HepG2 (cell line): ENCODE data around the gene ALDOA. TPM values are rescaled to one million over a fixed set of nuclear protein-coding genes. Genes with fewer than 3 reads are reported as not detected.

Source experiments
- GTF3A ChIP-seq: sonication (generic); formaldehyde crosslinking; conservative IDR thresholded peaks from 2 replicates; pipeline ENCODE4 v1.4.0; 2020; ENCODE audit warnings: mild to moderate bottlenecking, missing genetic modification reagents
- HDAC2 ChIP-seq: sonication (generic); formaldehyde crosslinking; IDR thresholded peaks from 2 replicates; pipeline ENCODE4 v1.4.0; 2020; ENCODE audit warnings: missing genetic modification reagents
- HNF4G ChIP-seq, 2 experiments: sonication (generic) in 1 of 2; formaldehyde crosslinking in 1 of 2; IDR thresholded peaks; 2 replicates each; pipeline versions ENCODE4 v1.4.0 to v1.6.1; 2011 to 2020; ENCODE audit warnings: borderline replicate concordance in 2 of 2, low read depth in 2 of 2, mild to moderate bottlenecking in 2 of 2, low read length in 1 of 2, missing genetic modification reagents in 1 of 2, moderate library complexity in 1 of 2
- MBD4 ChIP-seq: IDR thresholded peaks from 2 replicates; pipeline ENCODE4 v1.6.1; 2012; ENCODE audit warnings: low read length, inconsistent platforms, borderline replicate concordance
- PAX8 ChIP-seq: sonication (generic); formaldehyde crosslinking; IDR thresholded peaks from 2 replicates; pipeline ENCODE4 v1.8.0; 2022; ENCODE audit warnings: mild to moderate bottlenecking, missing genetic modification reagents, borderline replicate concordance
- RBAK ChIP-seq: sonication (generic); formaldehyde crosslinking; IDR thresholded peaks from 2 replicates; pipeline ENCODE4 v1.5.1; 2020; ENCODE audit warnings: mild to moderate bottlenecking, missing genetic modification reagents
- RXRA ChIP-seq: sonication (generic); formaldehyde crosslinking; IDR thresholded peaks from 2 replicates; pipeline ENCODE4 v1.5.1; 2020; ENCODE audit warnings: missing genetic modification reagents
- RXRB ChIP-seq: IDR thresholded peaks from 2 replicates; pipeline ENCODE4 v1.6.1; 2016; ENCODE audit warnings: borderline replicate concordance, missing genetic modification reagents, missing compliant biosample characterization
- SMAD3 ChIP-seq: sonication (generic); formaldehyde crosslinking; IDR thresholded peaks from 2 replicates; pipeline ENCODE4 v1.4.0; 2020; ENCODE audit warnings: missing genetic modification reagents
- SP140L ChIP-seq: sonication (generic); formaldehyde crosslinking; IDR thresholded peaks from 2 replicates; pipeline ENCODE4 v1.4.0; 2020; ENCODE audit warnings: missing genetic modification reagents, borderline replicate concordance
- SRF ChIP-seq: IDR thresholded peaks from 2 replicates; pipeline ENCODE4 v1.6.1; 2011; ENCODE audit warnings: mild to moderate bottlenecking, low read depth, low read length, moderate library complexity
- ZNF101 ChIP-seq: sonication (generic); formaldehyde crosslinking; IDR thresholded peaks from 2 replicates; pipeline ENCODE4 v1.4.0; 2020; ENCODE audit warnings: mild to moderate bottlenecking, low read depth, missing genetic modification reagents, borderline replicate concordance
- ZNF207 ChIP-seq: fragments of 450-650 bp; IDR thresholded peaks from 2 replicates; pipeline ENCODE4 v1.6.1; 2016; ENCODE audit warnings: antibody characterized with exemption, borderline replicate concordance
- ZNF296 ChIP-seq: sonication (generic); formaldehyde crosslinking; conservative IDR thresholded peaks from 2 replicates; pipeline ENCODE4 v1.5.0; 2020; ENCODE audit warnings: mild to moderate bottlenecking, missing genetic modification reagents
- ZNF343 ChIP-seq: sonication (generic); formaldehyde crosslinking; IDR thresholded peaks from 2 replicates; pipeline ENCODE4 v1.4.0; 2020; ENCODE audit warnings: mild to moderate bottlenecking, missing genetic modification reagents
- ZNF619 ChIP-seq: sonication (generic); formaldehyde crosslinking; IDR thresholded peaks from 2 replicates; pipeline ENCODE4 v1.4.0; 2020; ENCODE audit warnings: mild to moderate bottlenecking, missing genetic modification reagents
- ZNF766 ChIP-seq: sonication (generic); formaldehyde crosslinking; IDR thresholded peaks from 2 replicates; pipeline ENCODE4 v1.5.0; 2020; ENCODE audit warnings: missing genetic modification reagents, borderline replicate concordance
- polyA plus RNA-seq, 8 experiments: library from polyadenylated mRNA; depleted of rRNA in 3 of 8; stranded (reverse) in 7 of 8; unstranded in 1 of 8; fragments of >200 nt; fragmentation: Illumina TruSeq in 4 of 8; extraction: Trizol in 4 of 8; gene quantifications; 2 replicates each; pipeline versions ENCODE4 v1.2.1 to v1.2.3, GENCODE V29; 2011 to 2016; ENCODE audit warnings: low read depth in 4 of 8, missing spikeins in 1 of 8, mixed read lengths in 1 of 8; ENCODE audit not compliant: insufficient read depth in 1 of 8
- total RNA-seq, 5 experiments: library from RNA; depleted of rRNA; stranded (reverse); fragments of >200 nt; fragmentation: Illumina TruSeq; extraction: Trizol; gene quantifications; 2 replicates each; pipeline ENCODE4 v1.2.3, GENCODE V29; 2016; ENCODE audit warnings: low read depth in 1 of 5
- TF ChIP-seq, protein P1 (sequence below): sonication (generic); formaldehyde crosslinking; IDR thresholded peaks from 2 replicates; pipeline ENCODE4 v1.5.0; 2020; ENCODE audit warnings: mild to moderate bottlenecking, missing genetic modification reagents, borderline replicate concordance
- TF ChIP-seq, protein P2 (sequence below): sonication (generic); formaldehyde crosslinking; IDR thresholded peaks from 2 replicates; pipeline ENCODE4 v1.5.0; 2020; ENCODE audit warnings: missing genetic modification reagents

The ALDOA gene
- total and polyA plus RNA-seq, 2 of the 13 experiments (the other 11 are each of a cell fraction or from before 2014, with no cell fraction given), result 925 to 1,884 TPM

DNA sequence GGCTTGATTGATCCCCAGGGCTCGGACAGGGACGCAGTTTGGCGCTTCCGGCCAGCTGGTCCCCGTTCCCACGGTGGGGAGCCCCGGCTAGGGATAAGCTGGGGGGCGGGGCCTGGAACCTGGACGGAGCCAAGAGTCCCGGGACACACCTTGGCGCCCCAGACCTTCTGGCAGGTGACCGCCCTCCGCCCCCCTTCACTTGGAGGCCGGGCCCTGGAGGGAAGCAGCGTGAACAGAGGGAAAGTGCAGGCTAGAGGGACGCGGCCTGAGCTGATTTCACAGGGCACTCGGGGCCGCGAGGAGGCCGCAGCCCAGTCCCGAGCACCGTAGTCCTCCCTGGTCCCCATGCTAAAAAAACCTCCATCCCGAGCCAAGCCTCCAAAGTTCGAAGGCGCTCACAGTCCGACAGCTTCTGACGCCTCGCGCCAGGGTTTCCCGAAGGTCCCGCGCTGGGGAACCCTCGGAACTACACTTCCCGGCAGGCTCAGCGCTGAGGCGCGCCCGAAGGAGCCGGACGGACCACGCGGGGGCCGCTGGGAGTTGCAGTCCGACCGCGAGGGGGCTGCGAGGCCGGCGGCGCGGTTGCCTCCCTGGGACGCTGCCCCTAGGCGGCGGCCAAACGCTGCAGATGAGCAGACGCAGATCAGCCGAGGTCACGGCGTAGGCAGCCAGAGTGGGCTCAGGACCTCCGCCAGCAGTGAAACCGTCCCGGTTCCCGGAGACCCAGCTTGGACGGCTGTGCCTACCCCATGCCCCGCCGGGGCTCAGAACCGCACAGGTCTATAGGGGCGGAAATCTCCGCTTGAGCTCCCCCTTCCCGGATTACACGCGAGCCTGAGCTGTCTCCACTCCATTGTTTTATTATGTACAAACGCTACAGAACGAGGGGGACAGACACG lies 26.2 kb downstream of the ALDOA start, which contains the start of gene TBX6 (continued):
- TF ChIP-seq SRF, result 0 out of 2 replicates have a peak, but pooled peaks have one; percentile 32
- peak; percentile 88 for TF ChIP-seq SMAD3 (CRISPR knock-in tag)
- no peak; the same call in 1 of the 2 replicates for TF ChIP-seq ZNF343
- TF ChIP-seq ZNF766 (CRISPR knock-in tag), result peak; percentile 78; the same call in 1 of the 2 replicates
- no peak for TF ChIP-seq ZNF101 (CRISPR knock-in tag)
- peak; percentile 44; the same call in 1 of the 2 replicates for TF ChIP-seq HNF4G (IDR thresholded peaks at IDR 0.05; ENCODE audit: borderline replicate concordance, low read depth, low read length)
- TF ChIP-seq HNF4G (CRISPR knock-in tag; IDR thresholded peaks at IDR 0.05; ENCODE audit: borderline replicate concordance, low read depth), result no peak
- TF ChIP-seq ZNF296 (CRISPR knock-in tag), result peak; percentile 77; the same call in 1 of the 2 replicates
- TF ChIP-seq HDAC2 (CRISPR knock-in tag), result no peak; the same call in none of the 2 replicates
- no peak for TF ChIP-seq MBD4
- TF ChIP-seq SP140L, result no peak
- TF ChIP-seq, protein P1, sequence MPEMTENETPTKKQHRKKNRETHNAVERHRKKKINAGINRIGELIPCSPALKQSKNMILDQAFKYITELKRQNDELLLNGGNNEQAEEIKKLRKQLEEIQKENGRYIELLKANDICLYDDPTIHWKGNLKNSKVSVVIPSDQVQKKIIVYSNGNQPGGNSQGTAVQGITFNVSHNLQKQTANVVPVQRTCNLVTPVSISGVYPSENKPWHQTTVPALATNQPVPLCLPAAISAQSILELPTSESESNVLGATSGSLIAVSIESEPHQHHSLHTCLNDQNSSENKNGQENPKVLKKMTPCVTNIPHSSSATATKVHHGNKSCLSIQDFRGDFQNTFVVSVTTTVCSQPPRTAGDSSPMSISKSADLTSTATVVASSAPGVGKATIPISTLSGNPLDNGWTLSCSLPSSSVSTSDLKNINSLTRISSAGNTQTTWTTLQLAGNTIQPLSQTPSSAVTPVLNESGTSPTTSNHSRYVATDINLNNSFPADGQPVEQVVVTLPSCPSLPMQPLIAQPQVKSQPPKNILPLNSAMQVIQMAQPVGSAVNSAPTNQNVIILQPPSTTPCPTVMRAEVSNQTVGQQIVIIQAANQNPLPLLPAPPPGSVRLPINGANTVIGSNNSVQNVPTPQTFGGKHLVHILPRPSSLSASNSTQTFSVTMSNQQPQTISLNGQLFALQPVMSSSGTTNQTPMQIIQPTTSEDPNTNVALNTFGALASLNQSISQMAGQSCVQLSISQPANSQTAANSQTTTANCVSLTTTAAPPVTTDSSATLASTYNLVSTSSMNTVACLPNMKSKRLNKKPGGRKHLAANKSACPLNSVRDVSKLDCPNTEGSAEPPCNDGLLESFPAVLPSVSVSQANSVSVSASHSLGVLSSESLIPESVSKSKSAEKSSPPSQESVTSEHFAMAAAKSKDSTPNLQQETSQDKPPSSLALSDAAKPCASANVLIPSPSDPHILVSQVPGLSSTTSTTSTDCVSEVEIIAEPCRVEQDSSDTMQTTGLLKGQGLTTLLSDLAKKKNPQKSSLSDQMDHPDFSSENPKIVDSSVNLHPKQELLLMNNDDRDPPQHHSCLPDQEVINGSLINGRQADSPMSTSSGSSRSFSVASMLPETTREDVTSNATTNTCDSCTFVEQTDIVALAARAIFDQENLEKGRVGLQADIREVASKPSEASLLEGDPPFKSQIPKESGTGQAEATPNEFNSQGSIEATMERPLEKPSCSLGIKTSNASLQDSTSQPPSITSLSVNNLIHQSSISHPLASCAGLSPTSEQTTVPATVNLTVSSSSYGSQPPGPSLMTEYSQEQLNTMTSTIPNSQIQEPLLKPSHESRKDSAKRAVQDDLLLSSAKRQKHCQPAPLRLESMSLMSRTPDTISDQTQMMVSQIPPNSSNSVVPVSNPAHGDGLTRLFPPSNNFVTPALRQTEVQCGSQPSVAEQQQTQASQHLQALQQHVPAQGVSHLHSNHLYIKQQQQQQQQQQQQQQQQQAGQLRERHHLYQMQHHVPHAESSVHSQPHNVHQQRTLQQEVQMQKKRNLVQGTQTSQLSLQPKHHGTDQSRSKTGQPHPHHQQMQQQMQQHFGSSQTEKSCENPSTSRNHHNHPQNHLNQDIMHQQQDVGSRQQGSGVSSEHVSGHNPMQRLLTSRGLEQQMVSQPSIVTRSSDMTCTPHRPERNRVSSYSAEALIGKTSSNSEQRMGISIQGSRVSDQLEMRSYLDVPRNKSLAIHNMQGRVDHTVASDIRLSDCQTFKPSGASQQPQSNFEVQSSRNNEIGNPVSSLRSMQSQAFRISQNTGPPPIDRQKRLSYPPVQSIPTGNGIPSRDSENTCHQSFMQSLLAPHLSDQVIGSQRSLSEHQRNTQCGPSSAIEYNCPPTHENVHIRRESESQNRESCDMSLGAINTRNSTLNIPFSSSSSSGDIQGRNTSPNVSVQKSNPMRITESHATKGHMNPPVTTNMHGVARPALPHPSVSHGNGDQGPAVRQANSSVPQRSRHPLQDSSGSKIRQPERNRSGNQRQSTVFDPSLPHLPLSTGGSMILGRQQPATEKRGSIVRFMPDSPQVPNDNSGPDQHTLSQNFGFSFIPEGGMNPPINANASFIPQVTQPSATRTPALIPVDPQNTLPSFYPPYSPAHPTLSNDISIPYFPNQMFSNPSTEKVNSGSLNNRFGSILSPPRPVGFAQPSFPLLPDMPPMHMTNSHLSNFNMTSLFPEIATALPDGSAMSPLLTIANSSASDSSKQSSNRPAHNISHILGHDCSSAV (CRISPR knock-in tag), result no peak
- no peak for TF ChIP-seq ZNF207
- peak; percentile 98 for TF ChIP-seq RXRA (CRISPR knock-in tag)
- TF ChIP-seq RXRB, result peak; percentile 94
- no peak for TF ChIP-seq RBAK (CRISPR knock-in tag)
- TF ChIP-seq, protein P2, sequence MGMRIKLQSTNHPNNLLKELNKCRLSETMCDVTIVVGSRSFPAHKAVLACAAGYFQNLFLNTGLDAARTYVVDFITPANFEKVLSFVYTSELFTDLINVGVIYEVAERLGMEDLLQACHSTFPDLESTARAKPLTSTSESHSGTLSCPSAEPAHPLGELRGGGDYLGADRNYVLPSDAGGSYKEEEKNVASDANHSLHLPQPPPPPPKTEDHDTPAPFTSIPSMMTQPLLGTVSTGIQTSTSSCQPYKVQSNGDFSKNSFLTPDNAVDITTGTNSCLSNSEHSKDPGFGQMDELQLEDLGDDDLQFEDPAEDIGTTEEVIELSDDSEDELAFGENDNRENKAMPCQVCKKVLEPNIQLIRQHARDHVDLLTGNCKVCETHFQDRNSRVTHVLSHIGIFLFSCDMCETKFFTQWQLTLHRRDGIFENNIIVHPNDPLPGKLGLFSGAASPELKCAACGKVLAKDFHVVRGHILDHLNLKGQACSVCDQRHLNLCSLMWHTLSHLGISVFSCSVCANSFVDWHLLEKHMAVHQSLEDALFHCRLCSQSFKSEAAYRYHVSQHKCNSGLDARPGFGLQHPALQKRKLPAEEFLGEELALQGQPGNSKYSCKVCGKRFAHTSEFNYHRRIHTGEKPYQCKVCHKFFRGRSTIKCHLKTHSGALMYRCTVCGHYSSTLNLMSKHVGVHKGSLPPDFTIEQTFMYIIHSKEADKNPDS (CRISPR knock-in tag), result peak; percentile 60; the same call in 1 of the 2 replicates
- TF ChIP-seq GTF3A (CRISPR knock-in tag), result no peak
- TF ChIP-seq PAX8 (CRISPR knock-in tag), result no peak
- TF ChIP-seq ZNF619, result no peak
